GM21717 (cell line): Measurements from ENCODE around the gene TOX2.

Experiments
- ATAC-seq: cut with Tn5 transposase; IDR thresholded peaks from one replicate; pipeline ENCODE4 v1.9.1; 2021; ENCODE audit warnings: mild to moderate bottlenecking, moderate library complexity; ENCODE audit not compliant: unreplicated experiment

The TOX2 gene

GRCh38 chr20:43914311-43915210 lies at the start of gene TOX2:
Gene TOX2 (plus strand): TSS chr20:43914852. CDS start chr20:43914892, 40 bp downstream.
- ATAC-seq, result no peak

- no peak for ATAC-seq
Measured at GRCh38 chr20:43868091-43868490, 46.6 kb upstream of the TOX2 start.

DNA sequence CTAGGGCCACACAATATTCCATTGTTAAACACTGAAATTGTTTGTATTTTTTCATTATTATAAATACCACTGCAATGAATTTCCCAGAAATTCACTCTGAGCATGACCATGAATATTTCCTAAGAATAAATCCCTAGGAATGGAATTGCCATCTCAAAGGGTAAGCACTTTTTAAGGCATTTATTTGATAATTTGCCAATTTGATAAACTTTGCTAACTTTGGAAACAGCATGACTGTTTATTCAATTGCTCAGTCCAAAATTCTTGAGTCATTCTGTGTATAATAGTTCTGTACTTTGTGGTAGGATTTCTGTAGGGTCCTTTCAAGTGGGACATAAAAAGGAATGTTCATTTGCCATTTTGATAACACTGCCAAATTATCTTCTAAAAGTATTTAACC lies 44.2 kb upstream of the TOX2 start:
- ATAC-seq, result no peak

- ATAC-seq, result no peak
Measured at GRCh38 chr20:43878776-43879175, 35.9 kb upstream of the TOX2 start.

DNA sequence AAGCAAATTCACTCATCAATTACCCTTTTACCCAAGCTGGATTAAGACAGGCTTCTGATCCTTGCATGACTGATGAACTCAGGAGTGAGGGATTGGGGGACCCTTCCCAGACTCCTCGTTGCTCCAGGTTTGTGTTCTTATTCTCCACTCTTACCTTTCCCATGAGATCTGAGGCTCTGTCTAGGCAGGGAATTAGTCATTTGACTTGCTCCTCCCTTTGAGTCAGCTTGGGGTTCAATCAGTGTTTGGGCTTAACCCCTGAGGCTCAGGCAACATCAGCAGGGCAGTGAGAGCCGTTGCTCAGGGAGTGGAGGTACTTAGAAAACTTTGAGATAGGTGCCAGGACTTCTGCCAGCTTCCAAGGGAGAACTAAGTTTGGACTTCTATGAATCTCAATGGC lies 20.7 kb upstream of the TOX2 start:
- ATAC-seq, result no peak

- ATAC-seq, result no peak
Measured at GRCh38 chr20:43894491-43894890, 20.2 kb upstream of the TOX2 start.

GRCh38 chr20:43895235-43895634 lies 19.4 kb upstream of the TOX2 start:
- ATAC-seq, result no peak

GRCh38 chr20:43899274-43900120 lies 15.2 kb upstream of the TOX2 start:
- ATAC-seq, result no peak

DNA sequence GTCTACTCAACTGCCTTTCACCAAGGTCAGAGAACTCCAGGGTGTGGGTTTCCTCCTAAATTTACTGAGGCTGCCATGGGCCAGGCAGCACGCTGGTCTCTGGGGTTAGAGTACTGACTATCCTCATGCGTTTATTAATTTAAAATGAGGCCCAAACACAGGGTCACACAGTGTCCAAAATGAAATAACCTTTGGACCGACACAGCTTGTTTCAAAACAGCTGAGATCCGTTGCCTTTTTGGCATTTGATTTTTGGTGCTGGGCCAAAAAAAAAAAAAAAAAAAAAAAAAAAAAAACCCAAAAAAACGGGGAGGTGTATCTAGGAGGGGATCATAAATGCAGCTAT lies 14.6 kb upstream of the TOX2 start:
- no peak for ATAC-seq

DNA sequence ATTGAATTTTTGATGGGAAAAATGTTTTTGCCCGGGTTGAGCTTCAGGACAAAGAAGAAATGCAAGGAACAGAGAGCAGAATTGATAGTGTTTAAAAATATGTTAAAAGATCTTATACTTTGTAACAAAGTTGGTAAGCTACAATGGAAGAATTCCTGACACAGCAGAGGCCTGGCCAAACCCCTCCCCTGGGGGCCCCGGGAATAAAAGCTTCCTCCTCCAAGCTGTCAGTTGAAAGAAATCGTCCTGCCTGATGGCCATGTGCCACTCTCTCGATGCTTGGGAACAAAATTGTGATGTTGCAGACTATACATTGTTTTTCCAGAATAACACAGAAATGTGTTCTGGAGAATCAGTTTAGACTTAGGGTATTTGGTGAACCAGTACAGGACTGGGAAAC lies 14.2 kb upstream of the TOX2 start:
- ATAC-seq, result no peak

DNA sequence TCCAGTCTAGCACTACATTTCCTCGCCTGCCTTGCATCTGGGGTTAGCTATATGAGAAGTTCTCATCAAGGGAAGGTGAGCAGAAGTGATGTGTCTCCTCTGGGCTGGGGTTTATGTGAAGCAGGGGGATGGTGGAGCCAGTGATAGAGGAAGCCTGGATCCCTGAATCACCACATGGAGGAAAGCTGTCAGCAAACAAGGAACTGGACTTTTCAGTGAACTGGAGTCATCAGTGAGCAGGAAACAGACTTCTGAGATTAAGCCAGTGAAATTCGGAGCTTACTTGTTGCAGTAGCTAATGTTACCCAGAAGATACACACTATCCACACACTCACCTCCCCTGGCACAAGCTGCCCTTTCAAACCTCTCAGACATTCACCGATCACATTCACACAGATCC lies 13.4 kb upstream of the TOX2 start:
- ATAC-seq, result no peak

GRCh38 chr20:43903953-43904826 lies 10.5 kb upstream of the TOX2 start:
- no peak for ATAC-seq

DNA sequence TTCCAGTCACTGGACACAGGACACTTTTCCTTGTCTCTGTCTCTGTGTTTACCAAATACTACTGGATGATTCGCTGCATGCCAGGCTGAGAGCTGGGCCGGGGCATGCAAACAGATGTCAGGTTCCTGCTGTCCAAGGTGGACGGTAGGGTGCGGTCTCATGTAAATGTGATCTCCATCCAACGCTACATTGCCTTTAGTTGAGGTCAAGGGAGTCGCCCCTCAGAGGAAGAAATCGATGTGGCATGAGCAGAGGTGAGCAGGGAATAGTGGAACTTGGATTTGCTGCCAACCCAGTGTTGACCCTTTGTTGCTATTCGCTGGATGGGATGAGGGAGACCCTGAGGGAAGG lies 9.8 kb upstream of the TOX2 start:
- ATAC-seq, result no peak

GRCh38 chr20:43906505-43907034 lies 8.1 kb upstream of the TOX2 start:
- ATAC-seq, result no peak

DNA sequence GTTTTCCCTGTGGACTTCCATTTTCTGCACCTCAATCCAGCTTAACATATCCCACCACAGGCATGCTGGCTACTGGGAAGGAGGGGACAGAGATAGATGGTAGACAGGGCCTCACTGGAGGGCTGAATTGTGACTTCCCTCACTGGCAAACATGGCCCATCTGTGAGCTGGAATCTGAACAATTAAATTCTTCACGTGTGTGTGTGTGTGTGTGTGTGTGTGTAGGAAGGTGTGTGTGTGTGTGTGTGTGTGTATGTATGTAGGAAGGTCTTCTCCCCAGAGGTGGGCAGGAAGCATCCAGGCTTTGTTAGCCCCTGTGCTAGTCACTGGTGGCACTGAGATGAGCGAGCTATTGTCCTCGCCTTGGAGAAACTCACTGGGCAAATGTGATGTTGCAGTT lies 5.4 kb upstream of the TOX2 start:
- no peak for ATAC-seq

GRCh38 chr20:43909720-43910119 lies 4.9 kb upstream of the TOX2 start:
- ATAC-seq, result no peak

DNA sequence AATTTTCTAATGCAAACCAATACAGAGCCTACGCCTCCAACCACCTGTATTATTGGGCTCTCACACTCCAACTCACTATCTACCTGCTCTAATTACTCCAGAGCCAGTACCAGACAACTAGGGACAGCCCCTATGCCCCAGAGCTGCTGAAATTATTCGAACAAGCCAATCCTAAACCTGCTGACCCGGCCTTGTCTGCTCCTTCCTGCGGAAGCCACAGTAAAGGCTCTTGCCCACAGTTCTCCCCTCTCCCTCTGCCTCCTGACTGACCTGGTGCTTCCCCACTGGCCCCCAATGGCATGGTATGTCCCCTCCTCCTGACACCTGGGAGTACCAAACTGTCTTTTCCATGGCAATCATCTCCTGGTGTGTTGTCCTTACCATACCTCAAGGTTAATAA lies 4.1 kb upstream of the TOX2 start:
- ATAC-seq, result no peak

- ATAC-seq, result no peak
Measured at GRCh38 chr20:43911066-43911465, 3.6 kb upstream of the TOX2 start.

- no peak for ATAC-seq
Measured at GRCh38 chr20:43913291-43914025, 1.2 kb upstream of the TOX2 start.
